ENCODE results near the gene COMMD9. TPM values are rescaled to one million over a fixed set of nuclear protein-coding genes. Genes with fewer than 3 reads are reported as not detected.

COMMD9 gene
- total RNA-seq, 1 donor from 2014 or later = 66.1 TPM

GRCh38 chr11:36313750-36314433, 24.7 kb upstream of the COMMD9 start:
- DNase-seq (ENCODE audit: low spot score) = no peak
- Mint-ChIP-seq H3K4me3 (ENCODE audit: unreplicated experiment) (no peak overlapping the region), H3K27me3 (ENCODE audit: unreplicated experiment) (peaks cover 4% of the 10 kb centered on the region), H3K27ac (ENCODE audit: unreplicated experiment) (no peak overlapping the region), H3K9me3 (ENCODE audit: unreplicated experiment) (no peaks in the 10 kb centered on the region), H3K36me3 (ENCODE audit: low read depth, unreplicated experiment) (peaks cover 4% of the 10 kb centered on the region), H3K4me1 (ENCODE audit: unreplicated experiment) (peaks cover 13% of the 10 kb centered on the region)
- no peak for TF ChIP-seq CTCF (IDR thresholded peaks at IDR 0.05; ENCODE audit: unreplicated experiment)

- no peak for DNase-seq (ENCODE audit: low spot score)
- no peak overlapping the region for H3K4me3 Mint-ChIP-seq (ENCODE audit: unreplicated experiment)
- peaks cover 4% of the 10 kb centered on the region for H3K36me3 Mint-ChIP-seq (ENCODE audit: low read depth, unreplicated experiment)
- H3K4me1 Mint-ChIP-seq (ENCODE audit: unreplicated experiment) = peaks cover 20% of the 10 kb centered on the region
- peaks cover 8% of the 10 kb centered on the region for H3K27me3 Mint-ChIP-seq (ENCODE audit: unreplicated experiment)
- no peak overlapping the region for H3K27ac Mint-ChIP-seq (ENCODE audit: unreplicated experiment)
- TF ChIP-seq CTCF (IDR thresholded peaks at IDR 0.05; ENCODE audit: unreplicated experiment) = no peak
- H3K9me3 Mint-ChIP-seq (ENCODE audit: unreplicated experiment) = no peaks in the 10 kb centered on the region
Measured at GRCh38 chr11:36312611-36313472, 23.6 kb upstream of the COMMD9 start.

- peaks cover 4% of the 10 kb centered on the region for H3K36me3 Mint-ChIP-seq (ENCODE audit: low read depth, unreplicated experiment)
- TF ChIP-seq CTCF (IDR thresholded peaks at IDR 0.05; ENCODE audit: unreplicated experiment) = no peak
- no peak overlapping the region for H3K27ac Mint-ChIP-seq (ENCODE audit: unreplicated experiment)
- H3K9me3 Mint-ChIP-seq (ENCODE audit: unreplicated experiment) = no peaks in the 10 kb centered on the region
- peaks cover 10% of the 10 kb centered on the region for H3K27me3 Mint-ChIP-seq (ENCODE audit: unreplicated experiment)
- H3K4me3 Mint-ChIP-seq (ENCODE audit: unreplicated experiment) = no peak overlapping the region
- no peak for DNase-seq (ENCODE audit: low spot score)
- H3K4me1 Mint-ChIP-seq (ENCODE audit: unreplicated experiment) = peaks cover 27% of the 10 kb centered on the region
Measured at GRCh38 chr11:36311926-36312595, 22.8 kb upstream of the COMMD9 start.

GRCh38 chr11:36309779-36310178, 20.6 kb upstream of the COMMD9 start:
- Mint-ChIP-seq H3K27me3 (ENCODE audit: unreplicated experiment) (peaks cover 10% of the 10 kb centered on the region), H3K36me3 (ENCODE audit: low read depth, unreplicated experiment) (peaks cover 4% of the 10 kb centered on the region), H3K9me3 (ENCODE audit: unreplicated experiment) (no peaks in the 10 kb centered on the region), H3K4me1 (ENCODE audit: unreplicated experiment) (peaks cover 37% of the 10 kb centered on the region), H3K27ac (ENCODE audit: unreplicated experiment) (no peak overlapping the region), H3K4me3 (ENCODE audit: unreplicated experiment) (no peak overlapping the region)
- no peak for TF ChIP-seq CTCF (IDR thresholded peaks at IDR 0.05; ENCODE audit: unreplicated experiment)
- DNase-seq (ENCODE audit: low spot score) = no peak
